Measurements from ENCODE around the gene SUFU.

SUFU gene

DNA sequence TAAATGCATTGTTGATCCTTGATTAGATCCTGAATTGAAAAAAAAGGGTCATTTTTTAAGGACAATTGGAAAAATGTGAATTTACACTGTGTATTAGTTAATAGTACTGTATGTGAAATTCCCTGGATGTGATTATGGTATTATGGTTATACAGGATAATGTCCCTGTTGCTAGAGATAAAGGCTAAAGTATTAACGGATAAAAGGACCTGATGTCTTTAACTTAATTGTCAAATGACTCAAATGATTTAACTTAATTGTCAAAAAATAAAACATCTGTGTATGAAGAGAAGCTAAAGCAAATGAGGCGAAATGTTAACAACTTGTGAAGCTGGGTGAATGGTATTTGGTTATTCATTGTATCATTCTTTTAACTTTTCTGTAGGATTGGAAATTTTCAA lies 48.8 kb downstream of the SUFU start:
- DNase-seq (ENCODE audit: low read depth): no peak

DNA sequence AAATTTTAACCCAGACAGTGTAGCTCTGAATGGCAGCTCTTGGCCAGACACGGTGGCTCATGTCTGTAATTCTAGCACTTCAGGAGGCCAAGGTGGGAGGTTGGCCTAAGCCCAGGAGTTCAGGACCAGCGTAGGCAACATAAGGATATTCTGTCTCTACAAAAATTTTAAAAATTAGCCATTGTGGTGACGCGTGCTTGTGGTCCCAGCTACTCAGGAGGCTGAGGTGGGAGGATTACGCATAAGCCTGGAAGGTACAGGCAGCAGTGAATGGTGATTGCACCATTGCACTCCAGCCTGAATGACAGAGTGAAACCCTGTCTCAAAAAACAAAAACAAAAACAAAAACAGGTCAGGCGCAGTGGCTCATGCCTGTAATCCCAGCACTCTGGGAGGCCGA lies 50.0 kb downstream of the SUFU start:
- DNase-seq (ENCODE audit: low read depth): no peak

DNA sequence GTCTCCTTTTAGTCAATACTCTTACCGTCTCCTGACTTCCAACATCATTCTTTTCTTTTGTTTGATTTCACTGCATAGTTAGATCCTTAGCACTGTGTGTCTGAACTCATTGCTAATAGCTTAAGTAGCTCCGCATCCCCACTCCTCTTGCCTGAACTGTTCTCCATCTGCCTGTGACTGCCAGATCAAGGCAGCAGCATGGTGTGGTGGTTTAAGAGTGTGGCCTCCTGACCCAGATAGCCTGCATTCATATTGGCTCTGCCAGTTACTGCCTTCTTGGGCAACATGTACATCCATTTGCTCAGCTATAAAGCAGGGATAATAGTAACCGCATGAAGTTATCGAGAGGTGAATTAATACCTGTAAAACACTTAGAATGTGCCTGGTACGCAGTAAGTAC lies 50.8 kb downstream of the SUFU start:
- DNase-seq (ENCODE audit: low read depth): no peak

DNA sequence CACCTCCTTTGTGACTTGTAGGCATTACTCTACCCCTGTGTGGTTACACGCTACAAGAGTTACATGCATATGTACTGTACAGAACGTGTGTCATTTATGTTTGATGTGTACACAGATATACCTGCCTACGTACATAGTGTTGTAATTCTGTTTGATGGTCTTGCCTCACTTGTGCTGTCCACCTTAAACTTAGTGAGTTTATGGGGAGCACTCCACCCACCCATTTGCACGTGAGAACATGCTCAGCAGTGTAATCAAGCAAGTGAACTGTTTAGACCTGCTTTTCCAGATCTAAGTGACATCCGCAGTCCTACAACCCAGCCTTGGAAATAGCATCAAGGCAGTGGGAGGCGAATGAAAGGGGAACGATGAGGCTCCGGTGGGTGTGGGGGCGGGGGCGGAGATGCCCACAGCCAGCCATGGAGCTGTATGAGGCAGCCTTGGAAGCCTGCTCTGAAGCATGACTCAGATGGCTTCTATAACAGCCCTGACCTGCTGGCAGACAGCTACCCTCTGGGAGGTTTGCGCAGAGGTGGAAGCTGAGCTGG lies 52.1 kb downstream of the SUFU start:
- DNase-seq (ENCODE audit: low read depth): peak; percentile 42

DNA sequence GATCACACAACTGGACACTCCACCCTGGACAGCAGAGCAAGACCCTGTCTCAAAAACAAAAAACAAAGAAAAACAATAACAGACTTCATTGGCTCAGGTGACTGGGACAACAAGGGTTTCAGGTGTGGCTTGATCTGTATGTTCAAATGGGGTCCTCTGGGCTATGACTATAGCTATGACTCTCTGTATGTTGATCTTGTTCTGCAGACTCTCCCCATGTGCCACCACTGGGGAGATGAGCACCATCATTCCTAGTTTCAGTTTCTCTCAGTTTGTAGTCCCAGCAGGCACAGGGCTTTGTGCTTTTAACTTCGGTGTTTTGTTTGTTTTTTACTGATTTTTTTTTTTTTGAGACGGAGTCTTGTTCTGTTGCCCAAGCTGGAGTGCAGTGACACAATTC lies 53.8 kb downstream of the SUFU start:
- no peak for DNase-seq (ENCODE audit: low read depth)

DNA sequence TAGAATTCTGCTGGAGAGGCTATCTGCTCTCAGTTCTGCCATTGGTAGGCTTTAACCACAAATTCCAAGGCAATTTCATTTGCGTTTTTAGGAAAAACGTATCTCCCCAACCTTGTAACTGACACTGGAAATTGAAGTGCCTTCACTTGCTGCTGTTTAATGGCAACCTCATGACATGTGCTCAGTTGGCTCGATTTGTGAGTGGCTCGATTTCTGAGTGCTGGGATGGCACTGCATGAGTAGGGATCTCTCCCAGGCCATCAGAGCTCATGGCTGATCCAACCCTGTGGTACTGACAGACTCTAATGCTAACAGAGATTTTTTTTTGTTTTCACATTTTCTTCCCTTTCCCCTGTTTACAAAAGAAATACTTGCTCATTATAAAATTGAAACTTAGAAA lies 56.0 kb downstream of the SUFU start:
- DNase-seq (ENCODE audit: low read depth): no peak

DNA sequence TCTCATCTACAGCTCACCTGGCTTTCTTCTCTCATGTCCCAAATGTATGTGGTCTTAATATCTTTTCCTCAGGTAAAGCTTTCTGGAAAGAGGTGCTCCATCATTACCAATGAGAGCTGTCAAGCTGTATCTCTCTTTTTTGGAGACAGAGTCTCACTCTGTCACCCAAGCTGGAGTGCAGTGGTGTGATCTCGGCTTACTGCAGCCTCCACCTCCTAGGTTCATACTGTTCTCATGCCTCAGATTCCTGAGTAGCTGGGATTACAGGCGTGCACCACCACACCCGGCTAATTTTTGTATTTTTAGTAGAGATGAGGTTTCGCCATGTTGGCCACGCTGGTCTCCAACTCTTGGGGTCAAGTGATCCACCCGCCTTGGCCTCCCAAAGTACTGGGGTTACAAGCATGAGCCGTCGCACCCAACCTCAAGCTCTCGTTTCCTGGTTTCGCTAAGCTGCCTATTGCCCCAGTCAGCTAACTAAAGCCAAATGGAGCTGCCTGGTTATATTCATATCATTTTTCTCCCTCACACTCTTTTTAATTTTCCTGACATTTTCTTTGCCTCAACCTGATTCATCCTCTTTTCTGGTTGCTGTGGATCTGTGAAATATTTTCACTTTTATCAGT lies 60.5 kb downstream of the SUFU start:
- no peak for DNase-seq (ENCODE audit: low read depth)

DNA sequence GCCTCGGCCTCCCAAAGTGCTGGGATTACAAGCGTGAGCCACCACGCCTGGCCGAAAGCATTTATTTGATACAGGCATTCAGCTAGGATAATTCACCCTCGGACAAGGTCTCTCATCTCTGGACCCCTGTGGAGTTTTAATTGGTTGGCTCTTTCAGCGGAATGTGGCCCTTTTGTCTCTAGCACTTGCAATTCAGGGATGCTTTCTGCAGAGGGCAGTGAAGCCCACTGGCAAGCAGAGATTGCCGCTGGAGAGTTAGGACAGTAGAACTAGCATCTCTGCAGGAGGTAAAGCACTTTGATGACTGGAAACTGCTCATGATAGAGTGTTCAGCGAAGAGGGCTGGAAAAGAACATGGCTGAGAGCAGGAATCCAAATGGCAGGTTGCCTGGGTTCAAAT lies 62.0 kb downstream of the SUFU start:
- no peak for DNase-seq (ENCODE audit: low read depth)

DNA sequence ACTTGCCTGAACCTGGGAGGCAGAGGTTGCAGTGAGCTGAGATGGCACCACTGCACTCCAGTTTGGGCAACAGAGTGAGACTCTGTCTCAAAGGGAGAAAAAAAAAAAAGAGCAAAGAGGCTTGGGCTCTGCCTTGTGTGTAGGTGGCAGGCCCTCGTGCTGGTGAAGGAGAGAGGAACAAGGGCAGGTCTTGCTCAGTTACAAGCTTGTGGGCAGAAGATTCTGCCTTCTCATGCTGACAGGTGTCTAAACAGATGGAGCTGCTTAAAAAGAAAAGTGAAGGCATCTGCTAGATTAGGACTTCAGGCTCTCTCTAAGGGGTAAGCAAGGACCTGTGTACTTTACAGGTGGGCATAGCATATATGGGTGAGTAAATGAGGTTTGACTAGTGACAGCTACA lies 75.0 kb downstream of the SUFU start:
- no peak for DNase-seq (ENCODE audit: low read depth)

DNA sequence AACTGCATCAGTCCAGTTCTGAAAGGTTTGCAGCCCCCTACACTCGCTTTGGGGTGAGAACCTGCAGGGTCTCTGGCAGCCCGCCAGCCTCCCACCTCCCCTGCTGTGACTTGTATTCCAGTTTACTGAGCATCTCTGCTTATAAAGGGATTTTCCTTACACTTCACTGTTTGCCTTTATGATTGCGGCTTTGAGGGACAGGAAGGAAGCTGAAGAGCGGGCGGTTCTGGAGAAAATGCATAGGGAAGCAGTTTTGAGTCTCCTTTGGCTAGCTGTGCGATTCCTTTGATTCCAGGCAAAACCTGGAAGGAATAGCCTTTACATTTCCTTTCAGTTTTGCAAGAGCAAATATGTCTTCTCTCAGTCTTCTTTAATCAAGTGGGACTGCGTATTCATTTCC lies 75.6 kb downstream of the SUFU start:
- peak; percentile 54 for DNase-seq (ENCODE audit: low read depth)

DNA sequence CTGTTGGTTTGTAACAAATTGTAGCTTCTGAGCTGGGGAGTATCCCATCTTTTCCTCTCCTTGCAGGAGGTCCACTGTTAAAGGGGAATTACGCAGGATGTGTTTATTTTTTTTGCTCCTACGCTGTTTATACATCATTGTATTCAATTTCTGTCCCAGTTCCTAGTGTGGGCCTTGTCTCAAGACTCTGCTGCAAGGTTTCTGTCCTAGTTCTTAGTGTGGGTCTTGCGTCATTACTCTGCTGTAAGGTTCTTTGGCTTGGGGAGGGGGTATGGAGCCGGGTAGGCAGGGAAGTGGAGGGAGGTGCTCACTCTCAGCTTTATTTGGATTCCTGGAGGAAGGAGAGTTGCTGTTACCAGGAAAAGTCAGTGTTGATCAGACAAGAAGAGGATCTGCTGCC lies 76.5 kb downstream of the SUFU start:
- DNase-seq (ENCODE audit: low read depth): peak; percentile 88

DNA sequence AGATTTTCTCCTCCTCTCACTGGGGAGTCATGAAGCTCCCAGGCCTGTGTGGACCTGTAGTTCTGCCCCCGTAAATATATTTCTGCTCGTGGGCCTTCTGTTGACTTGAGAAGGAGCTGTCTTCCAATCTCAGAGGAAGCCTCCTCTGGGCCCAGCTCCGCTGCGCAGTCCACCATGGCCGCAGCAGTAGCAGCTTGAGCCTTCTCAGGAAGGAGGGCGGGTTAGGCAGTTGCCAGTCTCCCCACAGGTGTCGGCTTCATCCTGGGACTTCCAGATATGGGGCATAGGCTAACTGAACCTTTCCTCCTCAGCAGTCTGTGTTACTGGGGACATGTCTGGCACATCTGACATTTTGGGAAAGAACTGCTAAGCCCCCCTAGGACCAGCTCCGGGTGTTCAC lies 77.6 kb downstream of the SUFU start:
- no peak for DNase-seq (ENCODE audit: low read depth)

DNA sequence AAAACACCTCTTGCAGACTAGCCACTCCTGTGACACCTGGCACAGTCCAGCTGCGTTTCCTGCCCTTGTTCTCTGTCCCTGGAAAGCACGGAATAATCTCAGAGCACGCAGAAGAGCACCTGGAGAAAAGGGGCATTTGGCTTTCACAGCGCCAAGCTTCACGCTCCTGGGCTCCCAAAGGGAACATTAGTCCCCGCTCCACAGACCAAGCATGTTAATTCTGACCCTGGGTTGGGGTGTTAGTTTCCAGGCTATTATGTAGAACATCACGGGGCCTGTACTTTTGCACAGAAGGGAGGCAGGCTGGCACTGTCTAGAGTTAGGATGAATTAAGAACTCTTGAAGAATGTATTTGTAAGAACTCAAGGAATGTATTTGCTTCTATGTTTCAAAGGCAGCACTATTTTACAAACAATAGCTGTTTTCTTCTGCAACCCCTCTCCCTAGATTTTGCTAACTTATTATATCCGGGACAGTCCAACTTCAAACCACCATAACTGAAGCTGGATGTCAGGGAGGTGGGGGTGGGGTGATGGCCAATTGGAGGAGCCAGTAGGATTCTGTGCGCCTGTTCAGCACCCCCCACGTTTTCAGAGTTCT lies 78.3 kb downstream of the SUFU start:
- DNase-seq (ENCODE audit: low read depth): no peak

DNA sequence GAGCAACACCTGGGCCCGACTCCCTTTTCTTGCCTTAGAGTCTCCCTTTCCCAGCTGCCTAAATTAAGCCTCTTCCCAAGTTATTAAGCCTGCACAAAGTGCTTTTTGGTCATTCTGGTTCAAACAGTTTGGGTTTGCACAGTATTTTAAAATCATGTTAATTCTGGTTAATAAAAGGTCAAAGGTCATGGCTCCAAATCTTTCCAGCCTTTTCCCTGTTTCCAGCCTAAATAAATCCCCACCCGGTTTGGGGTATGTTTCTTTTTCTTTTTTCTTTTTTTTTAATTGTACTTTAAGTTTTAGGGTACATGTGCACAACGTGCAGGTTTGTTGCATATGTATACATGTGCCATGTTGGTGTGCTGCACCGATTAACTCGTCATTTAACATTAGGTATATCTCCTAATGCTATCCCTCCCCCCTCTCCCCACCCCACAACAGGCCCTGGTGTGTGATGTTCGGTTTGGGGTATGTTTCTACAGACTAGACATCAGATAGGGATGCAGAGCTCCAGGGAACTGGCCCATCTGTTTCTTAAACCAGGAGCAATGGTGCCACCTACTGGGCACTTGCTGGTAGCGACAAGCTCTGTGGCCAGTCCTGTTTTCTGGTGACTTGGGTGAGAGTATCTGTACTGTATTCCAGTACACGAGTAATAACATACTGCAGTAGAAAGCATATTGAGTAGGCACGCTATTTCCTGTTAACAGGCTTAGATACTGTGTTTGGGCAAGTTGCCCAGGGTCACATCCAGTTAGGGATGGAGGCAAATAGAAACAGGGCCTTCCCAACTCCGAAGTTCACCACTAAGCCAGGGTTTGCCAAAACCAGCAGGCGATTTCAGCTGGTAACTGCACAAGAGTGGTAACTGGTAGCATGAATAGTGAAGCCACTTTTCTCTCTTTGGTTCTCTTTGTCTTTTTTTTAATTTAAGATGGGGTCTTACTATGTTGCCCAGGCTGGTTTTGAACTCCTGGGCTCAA lies 80.0 kb downstream of the SUFU start:
- peak; percentile 81 for DNase-seq (ENCODE audit: low read depth)

DNA sequence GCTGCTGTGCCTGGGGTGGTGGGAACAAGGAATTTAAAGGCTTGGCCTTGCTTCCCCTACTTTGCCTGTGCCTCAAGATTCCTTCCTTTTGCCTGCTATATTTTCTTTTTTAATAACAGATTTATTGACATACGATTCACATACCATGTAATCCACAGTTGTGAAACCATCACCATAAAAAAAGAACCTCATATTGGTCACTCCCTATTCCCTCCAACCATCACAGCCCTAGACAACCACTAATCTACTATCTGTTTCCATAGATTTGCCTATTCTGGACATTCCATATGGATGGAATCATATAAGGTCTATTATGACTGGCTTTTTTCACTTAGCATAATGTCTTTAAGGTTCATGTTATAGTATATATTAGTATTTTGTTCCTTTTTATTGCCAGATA lies 81.3 kb downstream of the SUFU start:
- DNase-seq (ENCODE audit: low read depth): no peak

DNA sequence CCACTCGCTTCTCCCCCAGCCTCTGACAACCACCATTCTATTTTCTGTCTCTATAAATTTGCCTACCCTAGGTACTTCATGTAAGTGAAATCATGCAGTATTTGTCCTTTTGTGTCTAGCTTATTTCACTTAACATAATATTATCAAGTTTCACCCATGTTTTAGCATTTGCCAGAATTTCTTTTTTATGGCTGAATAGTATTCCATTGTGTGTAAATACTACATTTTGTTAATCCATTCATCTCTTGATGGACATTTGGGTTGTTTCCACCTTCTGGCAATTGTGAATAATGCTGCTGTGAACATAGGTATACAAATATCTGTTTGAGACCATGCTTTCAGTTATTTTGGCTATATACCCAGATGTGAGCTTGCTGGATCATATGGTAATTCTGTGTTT lies 83.1 kb downstream of the SUFU start:
- DNase-seq (ENCODE audit: low read depth): no peak

DNA sequence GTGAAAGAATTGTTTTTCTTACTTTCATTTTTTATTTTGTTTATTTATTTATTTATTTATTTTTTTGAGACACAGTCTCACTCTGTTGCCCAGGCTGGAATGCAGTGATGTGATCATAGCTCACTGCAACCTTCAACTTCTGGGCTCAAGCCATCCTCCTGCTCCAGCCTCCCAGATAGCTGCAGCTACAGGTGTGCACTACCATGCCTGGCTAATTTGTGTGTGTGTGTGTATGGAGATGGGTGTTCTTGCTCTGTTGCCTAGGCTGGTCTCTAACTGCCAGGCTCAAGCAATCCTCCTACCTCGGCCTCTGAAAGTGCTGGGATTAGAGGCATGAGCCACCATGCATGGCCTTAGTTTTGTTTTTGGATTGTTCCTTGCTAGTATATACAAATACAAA lies 85.1 kb downstream of the SUFU start:
- DNase-seq (ENCODE audit: low read depth): no peak

DNA sequence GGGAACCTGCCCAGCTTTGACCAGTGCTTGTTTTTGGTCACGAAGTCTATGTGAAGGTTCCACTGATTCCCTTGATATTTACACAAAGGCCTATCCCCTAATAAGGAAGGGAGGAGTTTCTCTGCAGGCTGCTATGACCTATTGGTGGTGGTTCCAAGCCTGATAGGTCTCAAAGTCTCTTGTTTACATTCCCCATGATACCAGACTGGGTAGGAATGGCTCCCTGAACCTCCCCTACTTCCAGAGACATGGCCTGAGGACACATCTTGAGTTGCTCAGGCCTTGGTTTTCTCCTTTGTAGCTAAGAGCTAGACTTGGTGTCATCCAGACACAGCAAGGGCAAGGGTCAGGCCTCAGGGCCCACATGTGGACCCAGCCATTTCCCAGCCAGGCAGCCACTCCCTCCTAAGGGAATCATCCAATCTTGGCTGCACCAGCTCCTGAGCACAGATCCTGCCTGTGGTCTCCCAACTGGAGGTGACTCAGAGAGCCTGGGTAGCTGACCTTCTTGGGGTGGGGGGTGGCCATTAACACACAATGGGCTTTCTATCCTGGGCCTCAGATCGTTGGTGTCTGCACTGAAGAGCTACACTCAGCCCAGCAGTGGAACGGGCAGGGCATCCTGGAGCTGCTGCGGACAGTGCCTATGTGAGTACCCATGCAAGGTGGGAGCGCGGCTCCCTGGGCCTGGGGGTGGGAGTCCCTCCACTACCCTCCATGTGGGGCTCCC lies 89.5 kb downstream of the SUFU start:
- DNase-seq (ENCODE audit: low read depth): no peak

DNA sequence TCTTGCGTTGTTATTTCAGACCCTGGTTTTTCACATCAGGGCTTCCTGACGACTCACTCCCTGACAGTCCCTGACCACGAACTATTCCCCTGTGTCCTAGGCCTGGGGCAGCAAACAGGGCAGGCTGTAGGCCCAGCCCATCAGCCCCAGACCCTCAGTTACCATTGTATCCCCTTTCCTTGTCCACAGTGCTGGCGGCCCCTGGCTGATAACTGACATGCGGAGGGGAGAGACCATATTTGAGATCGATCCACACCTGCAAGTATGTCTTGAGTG lies 90.0 kb downstream of the SUFU start:
- DNase-seq (ENCODE audit: low read depth): no peak

DNA sequence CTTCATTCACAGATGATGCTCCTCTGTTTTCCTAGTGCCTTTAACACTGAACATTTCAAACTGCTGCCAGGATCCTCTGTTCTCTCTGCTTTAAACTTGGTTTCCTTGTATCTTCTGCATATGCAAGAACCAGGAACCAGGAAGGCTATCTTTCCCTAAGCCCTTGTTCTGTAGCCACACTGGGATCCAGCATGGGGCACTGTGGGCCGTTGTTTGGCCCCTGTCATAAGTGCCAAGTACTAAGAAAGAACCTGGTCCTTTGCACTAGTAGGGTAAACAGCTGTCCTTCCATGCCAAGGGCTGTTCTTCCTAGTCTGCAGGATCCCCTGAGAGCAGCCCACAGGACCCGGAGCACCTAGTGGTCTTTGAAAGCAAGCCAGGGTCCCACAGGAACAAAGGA lies 91.5 kb downstream of the SUFU start:
- no peak for DNase-seq (ENCODE audit: low read depth)

DNA sequence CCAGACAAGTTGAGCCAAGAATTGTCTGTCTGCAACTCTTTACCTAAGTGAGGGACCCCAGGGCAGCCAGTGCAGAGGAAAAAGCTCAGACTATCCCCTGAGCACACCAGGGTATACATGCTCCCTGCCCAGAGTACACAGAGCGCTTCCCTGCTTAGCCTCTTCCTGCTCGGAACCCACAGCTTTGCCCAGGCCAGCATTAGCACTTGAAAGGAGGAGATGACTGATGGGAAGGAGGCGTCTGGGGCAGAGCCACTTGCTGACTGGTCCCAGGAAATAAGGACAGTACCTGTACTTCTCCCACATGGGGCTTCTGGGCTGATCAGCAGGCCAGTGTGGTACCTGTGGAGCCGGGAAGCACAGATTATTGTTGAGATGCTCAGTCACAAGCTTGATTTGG lies 92.1 kb downstream of the SUFU start:
- no peak for DNase-seq (ENCODE audit: low read depth)

DNA sequence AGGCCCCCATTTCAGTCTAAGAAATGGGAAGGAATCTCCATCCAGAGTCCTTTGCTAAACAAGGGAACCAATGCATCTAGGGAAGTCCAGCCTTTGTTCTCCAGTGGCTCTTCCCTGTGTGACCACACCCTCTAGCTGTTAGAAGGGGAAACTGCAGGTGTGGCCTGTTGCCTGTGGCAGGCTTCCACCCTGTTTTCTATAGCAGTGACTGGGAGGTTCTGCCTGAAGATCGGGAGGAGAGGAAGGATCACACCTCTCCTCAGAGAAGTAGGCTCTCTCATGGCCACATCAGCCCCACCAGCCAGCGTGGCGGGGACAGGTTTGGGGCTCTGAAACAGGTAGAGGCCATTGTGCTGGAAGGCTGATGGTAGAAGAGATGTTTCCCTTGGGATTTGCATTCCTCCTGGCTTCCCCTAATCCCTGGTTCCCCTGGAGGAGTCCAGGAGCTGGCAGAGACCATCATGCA lies 92.8 kb downstream of the SUFU start:
- no peak for DNase-seq (ENCODE audit: low read depth)
